ENCODE measurements around the gene KCNH4.

DNA sequence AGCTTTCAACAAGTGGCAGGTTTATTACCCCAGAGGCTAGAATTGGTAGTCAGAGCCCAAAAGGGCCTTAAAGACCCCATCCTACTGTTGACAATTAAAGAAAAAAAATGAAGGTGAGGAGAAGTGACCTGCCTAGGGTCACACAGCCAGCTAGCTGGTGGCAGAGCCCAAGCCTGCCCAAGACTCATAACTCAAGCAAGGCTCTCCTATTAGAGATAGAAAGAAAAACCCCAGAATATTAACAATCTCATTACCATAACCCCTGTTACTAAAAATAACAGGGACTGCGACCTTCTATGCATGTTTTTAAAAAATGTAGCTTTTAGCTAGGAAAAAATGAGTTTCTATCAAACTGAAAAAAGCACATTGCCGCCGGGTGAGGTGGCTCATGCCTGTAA lies 44.3 kb downstream of the KCNH4 start:
- TF ChIP-seq, protein P1, sequence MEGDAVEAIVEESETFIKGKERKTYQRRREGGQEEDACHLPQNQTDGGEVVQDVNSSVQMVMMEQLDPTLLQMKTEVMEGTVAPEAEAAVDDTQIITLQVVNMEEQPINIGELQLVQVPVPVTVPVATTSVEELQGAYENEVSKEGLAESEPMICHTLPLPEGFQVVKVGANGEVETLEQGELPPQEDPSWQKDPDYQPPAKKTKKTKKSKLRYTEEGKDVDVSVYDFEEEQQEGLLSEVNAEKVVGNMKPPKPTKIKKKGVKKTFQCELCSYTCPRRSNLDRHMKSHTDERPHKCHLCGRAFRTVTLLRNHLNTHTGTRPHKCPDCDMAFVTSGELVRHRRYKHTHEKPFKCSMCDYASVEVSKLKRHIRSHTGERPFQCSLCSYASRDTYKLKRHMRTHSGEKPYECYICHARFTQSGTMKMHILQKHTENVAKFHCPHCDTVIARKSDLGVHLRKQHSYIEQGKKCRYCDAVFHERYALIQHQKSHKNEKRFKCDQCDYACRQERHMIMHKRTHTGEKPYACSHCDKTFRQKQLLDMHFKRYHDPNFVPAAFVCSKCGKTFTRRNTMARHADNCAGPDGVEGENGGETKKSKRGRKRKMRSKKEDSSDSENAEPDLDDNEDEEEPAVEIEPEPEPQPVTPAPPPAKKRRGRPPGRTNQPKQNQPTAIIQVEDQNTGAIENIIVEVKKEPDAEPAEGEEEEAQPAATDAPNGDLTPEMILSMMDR (IDR thresholded peaks at IDR 0.05), result no peak
- TF ChIP-seq EZH2 (IDR thresholded peaks at IDR 0.05), result no peak
